ENCODE results near the gene CST3.
"Not testable (repeated sequence)": the region's sequence is repeated elsewhere in the genome, so short reads cannot be mapped to it uniquely, and the experiment has no call there.

Gene CST3, protein sequence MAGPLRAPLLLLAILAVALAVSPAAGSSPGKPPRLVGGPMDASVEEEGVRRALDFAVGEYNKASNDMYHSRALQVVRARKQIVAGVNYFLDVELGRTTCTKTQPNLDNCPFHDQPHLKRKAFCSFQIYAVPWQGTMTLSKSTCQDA

DNA sequence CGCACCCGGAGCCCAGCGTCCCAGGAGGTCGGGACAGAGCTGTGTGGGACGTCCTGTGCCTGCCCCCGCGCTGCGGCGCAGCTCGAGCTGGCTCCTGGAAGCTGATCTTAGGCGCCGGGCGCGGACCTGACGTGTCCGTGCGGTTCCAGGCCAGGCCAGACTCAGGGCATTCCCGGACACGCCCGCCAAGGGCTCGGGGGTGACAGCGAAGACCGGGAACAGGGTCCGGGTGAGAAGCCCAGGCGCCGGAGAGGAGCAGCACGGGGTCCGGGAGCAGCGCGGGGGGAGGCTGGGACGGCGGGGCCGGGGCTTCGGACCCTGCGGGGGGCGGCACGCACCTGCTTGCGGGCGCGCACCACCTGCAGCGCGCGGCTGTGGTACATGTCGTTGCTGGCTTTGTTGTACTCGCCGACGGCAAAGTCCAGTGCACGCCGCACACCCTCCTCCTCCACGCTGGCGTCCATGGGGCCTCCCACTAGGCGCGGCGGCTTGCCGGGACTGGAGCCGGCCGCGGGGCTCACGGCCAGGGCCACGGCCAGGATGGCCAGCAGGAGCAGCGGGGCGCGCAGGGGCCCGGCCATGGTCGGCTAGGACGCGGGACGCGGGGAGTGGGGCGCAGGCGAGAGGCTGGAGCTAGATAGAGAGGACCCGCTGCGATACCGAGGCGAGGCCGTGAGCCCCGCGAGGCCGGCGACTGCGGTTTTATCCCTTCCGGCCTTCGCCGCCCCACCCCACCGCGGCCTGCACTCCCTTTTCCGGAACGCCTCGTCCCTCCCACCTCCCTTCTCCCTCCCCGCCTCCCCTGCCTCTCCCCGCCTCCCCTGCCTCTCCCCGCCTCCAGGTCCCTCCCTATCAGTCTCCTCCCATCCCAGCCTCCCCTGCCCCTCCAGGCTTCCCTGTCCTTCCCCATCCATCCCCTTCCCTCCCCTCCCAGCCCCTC, at the start of gene CST3:
TSS of gene CST3 (minus strand) at position 674 of the 940 bp plus-strand sequence. CDS start at position 581, 93 bp downstream.
- peak in 49 of 56 donors; percentile 18 to 85 (median 55) for DNase-seq

DNA sequence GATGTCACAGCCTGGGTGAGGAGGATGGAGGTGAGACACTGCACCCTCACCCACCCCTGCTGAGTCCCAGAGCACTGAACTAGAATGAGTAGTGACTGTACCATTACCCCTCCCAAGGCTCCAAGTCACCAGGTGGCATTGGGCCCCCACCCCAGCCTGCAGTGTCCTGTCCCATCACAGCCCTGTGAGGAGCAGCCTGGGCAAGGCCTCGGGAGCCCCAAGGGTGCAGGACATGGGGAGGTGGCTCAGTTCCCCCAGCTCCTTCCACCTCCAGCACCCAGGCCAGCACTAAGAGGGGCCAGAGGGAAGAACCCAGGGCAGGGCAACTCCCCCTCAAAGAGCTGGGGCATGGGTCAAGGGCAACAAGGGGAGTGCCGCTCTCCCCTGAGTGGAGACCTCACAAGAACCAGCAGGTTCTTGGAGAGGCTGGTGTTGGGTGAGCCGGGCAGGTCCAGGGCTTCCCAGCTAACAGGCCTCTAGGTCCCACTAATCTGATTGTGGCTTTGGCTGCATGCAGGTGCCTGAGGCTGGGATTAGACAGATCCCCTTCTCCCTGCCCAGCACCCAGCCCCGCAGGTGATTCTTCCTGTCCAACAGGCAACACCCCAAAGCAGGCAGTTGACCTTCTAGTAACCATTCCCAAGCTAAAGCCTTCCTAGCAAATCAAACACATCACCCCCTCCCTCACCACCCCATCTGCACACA, 48.4 kb upstream of the CST3 start:
- no peak for DNase-seq

DNA sequence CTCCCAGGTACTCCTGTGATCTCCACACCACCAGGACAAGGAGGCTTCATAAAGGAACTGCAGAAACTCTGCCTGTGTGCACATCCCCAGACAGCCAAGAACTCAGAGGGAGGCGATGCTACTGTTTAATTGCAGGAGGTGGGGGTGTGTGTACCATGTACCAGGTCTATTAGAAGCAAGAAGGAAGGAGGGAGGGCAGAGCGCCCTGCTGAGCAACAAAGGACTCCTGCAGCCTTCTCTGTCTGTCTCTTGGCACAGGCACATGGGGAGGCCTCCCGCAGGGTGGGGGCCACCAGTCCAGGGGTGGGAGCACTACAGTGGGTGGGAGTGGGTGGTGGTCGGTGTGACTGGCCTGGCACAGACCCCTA, 47.8 kb upstream of the CST3 start:
- peak in 17 of 56 donors; percentile 7 to 67 (median 34) for DNase-seq

DNA sequence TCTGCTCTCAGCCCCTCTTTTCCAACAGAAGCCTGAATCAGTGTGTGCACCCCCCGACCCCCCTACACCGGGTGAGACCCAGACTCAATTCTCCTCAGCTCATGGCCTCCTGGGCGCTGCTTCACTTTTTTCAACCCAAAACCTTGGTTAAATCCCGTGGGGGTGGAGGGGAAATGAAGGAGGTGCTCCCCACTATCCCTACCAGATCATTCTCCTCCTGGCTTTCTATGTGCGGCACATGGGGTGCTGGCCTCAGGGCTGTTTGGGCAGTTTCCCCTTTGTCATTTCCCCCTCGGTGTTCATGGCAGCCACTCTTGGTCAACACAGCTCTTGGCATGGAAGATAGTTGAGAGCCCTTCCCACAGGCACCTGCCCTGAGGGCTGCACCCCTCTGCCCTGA, 46.5 kb upstream of the CST3 start:
- DNase-seq = no peak

DNA sequence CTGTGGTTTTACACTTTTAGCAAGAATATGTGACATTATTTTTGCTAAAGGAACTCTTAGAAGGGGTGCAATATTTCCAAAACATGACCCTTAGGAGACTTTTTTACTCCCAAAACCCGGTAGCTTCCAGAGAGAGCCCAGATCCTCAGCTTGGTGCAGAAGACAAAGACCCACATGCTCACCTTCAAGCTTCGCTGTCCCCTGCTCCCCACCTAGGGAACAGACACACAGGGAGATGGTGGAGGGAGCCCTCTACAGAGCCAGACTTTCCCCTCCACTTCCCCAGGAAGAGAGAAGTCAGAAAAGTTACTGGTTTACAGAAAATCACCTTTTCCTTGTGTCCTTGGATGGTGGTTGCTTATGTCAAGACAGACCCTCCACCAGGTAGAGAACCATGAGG, 46.1 kb upstream of the CST3 start:
- DNase-seq = no peak

DNA sequence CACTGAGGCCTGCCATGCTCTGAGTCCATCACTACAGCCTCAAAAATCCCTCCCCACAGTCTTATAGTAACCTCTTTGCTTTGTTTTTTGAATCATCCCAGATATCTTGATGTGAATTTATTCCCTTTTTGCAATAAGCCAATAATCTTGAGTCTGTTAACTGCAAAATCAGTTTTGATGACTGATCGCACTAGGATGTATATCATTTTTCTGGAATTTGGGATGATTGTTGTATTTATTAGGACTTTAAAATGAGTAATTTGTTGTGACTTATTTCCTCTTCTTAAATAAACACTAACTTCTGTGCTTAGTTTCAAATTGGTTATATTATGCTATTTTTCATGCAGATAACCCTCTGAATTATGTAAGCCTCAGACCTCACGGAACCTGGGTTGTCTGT, 45.5 kb upstream of the CST3 start:
- no peak for DNase-seq

DNA sequence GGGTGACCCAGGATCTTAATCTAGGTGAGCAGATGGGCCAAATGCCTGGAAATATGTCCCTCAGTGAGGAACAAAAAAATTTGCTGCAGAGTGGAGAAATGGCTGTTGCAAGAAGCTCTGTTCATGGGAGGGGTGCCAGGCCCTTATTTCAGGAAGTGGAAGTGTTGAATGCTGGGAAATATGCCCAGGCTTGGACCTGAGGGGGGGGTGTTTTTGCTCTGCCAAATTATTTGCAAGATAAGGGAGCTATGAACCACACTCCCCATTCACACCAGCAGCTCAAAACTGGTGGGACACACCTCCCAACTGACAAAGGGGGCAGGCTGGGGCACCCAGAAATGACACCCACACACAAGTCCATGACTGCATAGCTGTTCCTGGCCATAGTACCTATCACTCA, 42.4 kb upstream of the CST3 start:
- peak in 1 of 56 donors; percentile 6 for DNase-seq

DNA sequence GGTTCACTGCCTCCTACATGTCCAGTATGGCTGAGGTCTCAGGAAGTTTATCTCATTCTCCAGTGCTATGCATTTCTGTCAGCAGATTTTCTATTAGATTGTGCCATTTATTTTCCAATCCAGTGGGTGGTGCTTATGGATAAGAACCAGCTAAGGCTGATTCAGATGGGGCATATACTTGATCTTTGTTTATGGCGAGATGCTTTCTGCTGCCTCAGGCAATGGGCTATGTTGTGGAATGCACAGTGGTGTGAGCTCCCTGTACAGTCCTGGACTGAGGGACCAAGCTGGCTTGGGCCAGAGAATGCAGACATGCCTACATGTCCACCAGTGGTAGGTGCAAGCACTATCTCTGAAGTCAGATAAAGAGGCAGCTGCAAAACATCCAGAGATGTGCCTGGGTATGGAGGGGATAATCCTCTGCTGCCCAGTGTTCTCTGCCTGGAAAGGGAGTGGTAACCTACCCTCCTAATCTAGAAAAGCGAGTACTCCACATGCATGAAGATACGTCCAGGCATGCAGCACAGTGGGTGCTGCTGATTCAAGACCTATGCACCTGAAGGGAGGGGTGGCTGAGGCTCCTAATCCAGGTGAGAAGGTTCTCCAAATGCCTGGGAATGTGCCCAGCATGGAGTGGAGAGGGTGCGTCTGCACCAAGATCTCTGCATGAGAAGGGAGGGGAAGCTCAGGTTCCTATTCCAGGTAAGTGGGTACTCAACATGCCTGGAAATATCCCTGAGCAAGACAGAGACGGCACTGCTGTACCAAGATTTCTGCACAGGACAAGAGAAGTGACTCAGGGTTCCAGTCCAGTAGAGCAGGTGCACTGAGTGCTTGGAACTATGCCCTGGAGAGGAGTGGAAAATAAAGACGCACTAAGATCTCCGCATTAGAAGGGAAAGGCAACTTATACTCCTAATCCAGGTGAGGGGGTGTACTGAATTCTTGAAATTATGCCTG, 41.7 kb upstream of the CST3 start:
- DNase-seq = no peak

DNA sequence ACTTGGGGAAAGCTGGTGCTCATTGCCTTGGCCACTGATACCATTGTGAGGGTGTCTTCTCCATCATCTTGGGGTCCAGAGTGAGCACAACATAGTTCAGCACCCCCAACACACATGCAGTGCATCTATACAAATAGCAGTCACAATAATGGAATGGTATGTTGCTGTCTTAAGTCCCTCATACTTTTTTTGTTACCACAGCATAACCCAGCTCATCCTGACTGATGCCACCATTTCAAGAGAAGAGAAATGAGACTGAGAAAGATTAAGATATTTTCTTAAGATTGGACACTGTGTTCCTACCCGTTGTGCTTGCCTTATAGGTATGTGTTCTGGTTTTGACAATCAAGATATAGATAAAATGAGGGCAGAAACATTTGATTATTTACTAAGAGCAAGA, 35.5 kb upstream of the CST3 start:
- DNase-seq = no peak

DNA sequence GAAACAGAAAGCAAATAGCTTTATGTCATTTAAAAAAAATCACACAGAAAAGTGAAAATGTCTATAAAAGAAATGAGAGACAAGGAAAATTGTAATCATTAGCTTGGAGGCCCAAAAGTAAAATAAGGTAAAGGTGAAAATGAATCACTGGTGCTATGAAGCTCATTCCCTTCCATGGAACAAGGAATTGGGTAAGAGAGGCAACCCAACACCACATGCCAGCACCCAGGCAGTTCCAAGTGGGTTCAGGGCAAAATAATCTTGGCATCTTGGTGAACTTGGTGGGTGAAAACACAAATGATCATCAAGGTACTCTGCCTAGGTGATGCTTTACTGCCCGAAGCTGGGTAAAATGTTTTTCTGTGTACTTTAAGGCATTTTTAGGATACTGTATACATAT, 34.4 kb upstream of the CST3 start:
- no peak for DNase-seq

DNA sequence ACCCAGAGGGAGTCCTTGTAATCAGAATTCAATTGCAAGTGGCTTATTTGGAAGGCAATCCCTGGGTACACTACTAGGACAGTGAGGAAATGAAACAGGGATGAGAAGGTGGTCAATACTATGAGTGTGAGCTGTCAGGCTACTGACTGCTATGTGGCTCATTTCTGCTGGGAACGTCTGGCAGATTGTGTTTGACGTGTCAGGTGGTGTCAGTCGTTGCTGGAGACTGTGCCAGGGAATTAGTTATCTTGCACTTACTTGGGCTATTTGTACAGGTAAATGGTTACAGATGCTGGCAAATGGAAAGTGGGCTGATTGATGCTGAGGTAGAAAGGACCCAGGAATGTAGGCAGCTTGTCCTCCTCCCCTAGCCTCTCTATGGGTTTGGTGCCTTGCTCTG, 33.7 kb upstream of the CST3 start:
- DNase-seq = no peak

DNA sequence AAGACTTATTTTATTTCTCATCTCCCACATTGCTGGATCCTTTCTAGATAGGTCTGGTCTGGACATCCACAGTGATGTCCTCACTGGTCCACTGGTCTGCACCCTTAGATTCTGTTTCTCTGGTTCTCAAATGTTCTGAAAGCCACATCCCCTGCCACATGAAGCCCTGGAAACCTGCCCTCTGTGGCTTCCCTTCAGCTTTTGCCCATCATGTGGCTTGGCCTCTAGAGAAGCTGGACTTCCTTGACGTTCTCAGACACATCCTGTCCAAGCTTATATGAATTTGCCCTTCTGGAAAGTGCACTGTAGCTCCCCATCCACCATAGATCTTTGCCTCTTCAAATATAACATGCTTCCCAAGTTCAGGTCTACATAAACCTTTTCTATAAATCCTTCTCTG, 32.6 kb upstream of the CST3 start:
- peak in 1 of 56 donors; percentile 4 for DNase-seq

DNA sequence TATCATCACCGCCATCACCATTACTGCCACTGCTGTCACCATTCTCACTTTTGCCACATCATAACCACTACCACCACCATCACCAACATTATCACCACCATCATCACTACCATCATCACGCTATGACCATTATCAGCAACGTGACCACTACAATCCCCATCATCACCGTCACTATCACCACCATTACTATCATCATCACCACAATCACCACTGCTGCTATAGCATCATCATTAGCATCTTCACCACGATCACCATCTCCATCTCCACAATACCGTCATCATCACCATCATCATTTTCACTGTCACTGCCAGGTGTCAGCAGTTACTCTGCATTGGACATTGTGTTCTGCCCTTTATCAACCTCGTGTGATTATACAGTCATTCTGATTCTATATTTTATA, 32.1 kb upstream of the CST3 start:
- no peak for DNase-seq

DNA sequence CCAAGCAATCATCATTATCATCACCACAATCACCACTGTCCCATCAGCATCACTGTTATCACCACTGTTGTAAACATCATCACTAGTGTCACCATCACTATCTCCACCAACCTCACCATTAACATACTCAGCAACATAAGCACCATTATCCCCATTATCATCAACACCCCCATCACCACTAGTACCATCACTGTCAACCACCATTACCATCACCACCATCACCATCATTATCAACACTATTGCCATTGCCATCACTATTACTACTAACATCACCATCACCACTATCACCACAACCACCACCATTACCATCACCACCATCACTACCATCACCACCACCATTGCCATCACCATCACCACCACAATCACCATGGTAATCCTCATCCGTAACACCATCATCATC, 31.6 kb upstream of the CST3 start:
- no peak for DNase-seq

DNA sequence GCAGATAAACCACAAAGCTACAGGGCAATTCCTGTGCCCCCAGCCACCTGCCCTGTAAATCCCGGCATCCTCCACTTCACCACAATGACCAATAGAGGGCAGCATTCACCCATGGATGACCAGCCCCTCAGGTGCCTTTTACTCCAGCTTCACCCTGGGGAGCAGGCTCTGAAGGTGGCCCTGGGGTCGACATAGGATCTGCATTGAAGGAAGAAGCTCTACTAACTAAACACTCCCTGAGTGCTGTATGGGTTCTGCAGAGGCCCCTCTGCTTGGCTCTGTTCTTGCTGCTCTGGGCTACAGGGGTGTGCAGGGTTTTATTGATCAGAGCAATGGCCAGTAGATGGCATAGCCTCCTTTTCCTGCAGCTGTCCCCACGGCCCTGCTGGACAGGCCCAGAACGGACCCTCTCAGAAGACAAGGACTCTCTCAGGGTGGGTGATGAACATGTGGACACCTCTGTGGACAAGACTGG, 30.8 kb upstream of the CST3 start:
- peak in 27 of 56 donors; percentile 5 to 58 (median 28) for DNase-seq

DNA sequence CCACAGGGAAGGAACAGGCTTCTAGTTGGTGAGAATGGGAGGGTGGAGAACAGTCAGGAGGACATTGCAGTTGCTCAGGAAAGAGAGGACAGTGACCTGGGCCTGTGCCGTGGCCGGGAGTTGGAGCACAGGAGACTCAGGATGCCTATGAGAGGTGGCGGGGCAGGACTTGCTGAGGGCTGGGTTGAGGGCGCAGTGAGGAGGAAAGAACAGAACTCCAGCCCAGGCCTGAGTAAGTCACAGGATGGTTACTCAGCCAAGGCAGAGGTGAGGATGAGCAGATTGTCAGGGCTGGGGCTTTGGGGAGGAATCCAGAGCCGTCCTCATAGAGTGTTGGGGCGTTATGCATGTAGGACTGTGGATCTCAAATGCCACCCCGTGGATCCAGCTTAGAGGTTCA, 29.9 kb upstream of the CST3 start:
- DNase-seq = no peak

DNA sequence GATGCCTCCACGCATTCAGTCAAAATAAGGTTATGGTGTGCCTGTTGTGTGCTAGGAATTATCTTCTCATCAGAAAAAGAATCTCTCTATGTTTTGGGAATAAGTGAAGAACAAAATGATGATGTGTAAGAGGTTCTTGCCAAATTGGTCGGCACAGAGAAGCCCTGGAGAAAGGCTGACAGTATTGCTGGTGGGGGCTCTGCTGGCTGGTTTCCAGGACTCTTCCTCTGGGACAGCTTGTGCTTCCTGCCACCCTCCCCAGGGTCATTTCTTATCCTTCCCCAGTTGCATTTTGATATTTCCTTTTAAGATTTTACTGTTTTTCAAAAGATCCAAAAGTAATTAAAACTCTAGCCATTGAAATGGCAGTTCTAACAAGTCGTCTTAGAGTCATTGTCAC, 28.9 kb upstream of the CST3 start:
- DNase-seq = no peak

DNA sequence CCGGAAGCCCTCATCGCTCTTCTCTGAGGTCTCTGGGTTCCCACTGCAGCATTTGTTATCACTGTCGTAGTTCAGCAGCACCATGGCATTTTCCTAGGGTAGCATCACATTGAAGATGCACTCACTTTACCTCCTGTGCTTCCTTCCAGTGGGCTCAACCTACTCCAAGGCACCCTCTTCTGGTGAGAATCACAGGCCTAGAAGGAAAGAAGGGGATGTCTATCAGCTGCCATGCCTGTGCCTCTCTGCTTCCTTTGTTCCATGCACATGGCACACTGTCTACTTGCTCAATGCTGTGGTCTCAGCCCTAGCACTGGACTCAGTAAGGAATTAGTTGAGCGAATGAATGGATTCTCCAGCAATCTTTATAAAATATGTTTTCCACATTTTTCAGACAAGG, 28.4 kb upstream of the CST3 start:
- no peak for DNase-seq

DNA sequence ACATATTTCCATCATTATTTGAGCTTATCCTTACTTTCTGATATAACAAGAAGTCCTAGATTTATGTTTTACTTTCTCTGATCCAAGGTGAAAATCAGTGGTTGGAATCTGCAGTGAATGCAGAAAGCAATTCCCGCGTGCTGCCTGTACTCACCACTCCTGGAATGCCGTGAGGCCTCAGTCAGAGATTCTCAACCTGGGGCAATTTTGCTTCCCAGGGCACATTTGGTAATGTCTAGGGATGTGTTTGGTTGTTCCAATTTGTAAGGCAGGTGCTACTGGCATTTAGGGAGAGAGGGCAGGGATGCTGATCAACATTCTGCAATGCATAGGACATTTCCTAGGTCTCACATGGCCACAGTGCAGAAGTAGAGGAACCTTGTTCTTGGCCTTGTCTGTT, 27.2 kb upstream of the CST3 start:
- DNase-seq = no peak

DNA sequence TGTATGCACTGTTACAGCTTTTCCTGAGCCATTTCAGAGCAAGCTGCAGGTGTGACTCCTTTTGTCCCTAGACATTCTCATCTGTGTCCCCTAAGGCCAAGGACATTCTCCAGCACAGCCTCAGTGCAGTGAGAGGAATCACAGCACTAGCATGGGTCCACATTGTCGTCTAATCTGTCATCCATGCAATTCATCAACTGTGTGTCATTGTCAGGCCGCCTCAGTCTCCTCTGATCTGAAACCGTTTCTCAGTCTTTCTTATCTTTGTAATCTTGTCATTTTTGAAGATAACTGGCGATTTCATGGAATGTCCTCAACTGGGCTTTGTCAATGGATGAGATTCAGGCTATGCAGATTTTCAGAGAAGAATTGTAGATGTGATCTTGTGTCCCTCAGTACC, 26.3 kb upstream of the CST3 start:
- DNase-seq = not testable (repeated sequence)

DNA sequence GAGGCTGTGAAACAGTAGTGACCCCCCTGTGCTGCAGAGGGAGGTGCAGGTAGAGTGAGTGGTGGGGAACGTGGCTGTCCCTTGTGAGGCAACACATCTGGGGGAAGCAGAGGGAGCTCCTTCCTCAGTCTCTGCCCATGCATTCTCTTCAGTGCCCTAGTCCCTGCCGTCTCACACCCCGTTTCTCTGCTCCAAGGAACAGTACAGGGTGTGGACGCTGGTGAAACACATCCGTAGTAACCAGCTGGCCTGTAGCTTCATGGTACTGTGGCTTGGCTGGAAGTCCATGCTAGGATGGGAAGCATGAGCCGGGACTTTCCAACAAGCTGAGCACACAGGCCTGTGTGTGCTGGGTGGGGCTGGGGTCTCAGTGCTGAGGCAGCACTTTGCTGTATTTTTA, 25.4 kb upstream of the CST3 start:
- DNase-seq = no peak

All from nucleus accumbens (tissue), 56 donors.